Stimulated activated CD8-positive, alpha-beta memory T cell treated with anti-CD3 and anti-CD28 coated beads, Interleukin-4, amount 100 ng/mL, for 4 hours (primary cell): Measurements from ENCODE around the gene TTC4.

ENCODE experiments used
- DNase-seq, 2 donors: peaks; one replicate each; pipeline ENCODE4 v3.0.0-alpha.2; 2020; ENCODE audit warnings: low read depth in 2 of 2, low spot score in 1 of 2

TTC4 gene

GRCh38 chr1:54715493-54716298, at the start of gene TTC4:
TTC4 (plus strand) TSS chr1:54715861; CDS start chr1:54715909, 48 bp downstream.
- peak; percentile 65 to 69 for DNase-seq

- no peak for DNase-seq
Measured at GRCh38 chr1:54666333-54666732, 49.3 kb upstream of the TTC4 start.

- no peak for DNase-seq
Measured at GRCh38 chr1:54667797-54668196, 47.9 kb upstream of the TTC4 start.

GRCh38 chr1:54668567-54668966, 47.1 kb upstream of the TTC4 start:
- no peak for DNase-seq

- DNase-seq, result peak; percentile 18 to 23
Measured at GRCh38 chr1:54671985-54672608, 43.6 kb upstream of the TTC4 start.

GRCh38 chr1:54678776-54679643, 36.7 kb upstream of the TTC4 start:
- no peak for DNase-seq

GRCh38 chr1:54679706-54680105, 36.0 kb upstream of the TTC4 start:
- no peak for DNase-seq

- DNase-seq, result no peak
Measured at GRCh38 chr1:54680387-54680786, 35.3 kb upstream of the TTC4 start.

- no peak for DNase-seq
Measured at GRCh38 chr1:54681358-54681757, 34.3 kb upstream of the TTC4 start.

- DNase-seq, result no peak
Measured at GRCh38 chr1:54683453-54683852, 32.2 kb upstream of the TTC4 start.

GRCh38 chr1:54685335-54685905, 30.2 kb upstream of the TTC4 start:
- DNase-seq, result no peak

GRCh38 chr1:54686155-54686554, 29.5 kb upstream of the TTC4 start:
- no peak for DNase-seq

- no peak for DNase-seq
Measured at GRCh38 chr1:54694771-54695170, 20.9 kb upstream of the TTC4 start.

GRCh38 chr1:54695221-54695620, 20.4 kb upstream of the TTC4 start:
- no peak for DNase-seq

- no peak for DNase-seq
Measured at GRCh38 chr1:54695764-54696163, 19.9 kb upstream of the TTC4 start.

- no peak for DNase-seq
Measured at GRCh38 chr1:54696262-54696661, 19.4 kb upstream of the TTC4 start.

GRCh38 chr1:54697896-54698295, 17.8 kb upstream of the TTC4 start:
- no peak for DNase-seq

GRCh38 chr1:54698346-54698745, 17.3 kb upstream of the TTC4 start:
- DNase-seq, result no peak

GRCh38 chr1:54699936-54700525, 15.6 kb upstream of the TTC4 start:
- no peak for DNase-seq

GRCh38 chr1:54701066-54701465, 14.6 kb upstream of the TTC4 start:
- DNase-seq, result no peak

GRCh38 chr1:54701996-54702395, 13.7 kb upstream of the TTC4 start:
- no peak for DNase-seq
